HepG2 (cell line): ENCODE measurements around the gene ACSS3. TPM values are rescaled to one million over a fixed set of nuclear protein-coding genes. Genes with fewer than 3 reads are reported as not detected.

Source experiments
- CAMTA2 ChIP-seq: sonication (generic); formaldehyde crosslinking; IDR thresholded peaks from 2 replicates; pipeline ENCODE4 v1.4.0; 2020; ENCODE audit warnings: mild to moderate bottlenecking, missing genetic modification reagents, borderline replicate concordance
- CCDC6 ChIP-seq: sonication (generic); formaldehyde crosslinking; IDR thresholded peaks from 2 replicates; pipeline ENCODE4 v1.8.1; 2022; ENCODE audit warnings: mild to moderate bottlenecking, missing genetic modification reagents, moderate library complexity
- EEA1 ChIP-seq: sonication (generic); formaldehyde crosslinking; IDR thresholded peaks from 2 replicates; pipeline ENCODE4 v1.5.1; 2020; ENCODE audit warnings: mild to moderate bottlenecking, missing genetic modification reagents, borderline replicate concordance
- FOSL1 ChIP-seq: sonication (generic); formaldehyde crosslinking; IDR thresholded peaks from 2 replicates; pipeline ENCODE4 v1.9.0; 2021; ENCODE audit warnings: missing genetic modification reagents, borderline replicate concordance
- GPBP1L1 ChIP-seq: sonication (generic); formaldehyde crosslinking; IDR thresholded peaks from 2 replicates; pipeline ENCODE4 v1.5.0; 2020; ENCODE audit warnings: mild to moderate bottlenecking, missing genetic modification reagents
- HNF1B ChIP-seq: sonication (generic); formaldehyde crosslinking; IDR thresholded peaks from 2 replicates; pipeline ENCODE4 v1.5.1; 2020; ENCODE audit warnings: mild to moderate bottlenecking, moderate library complexity, missing genetic modification reagents
- KLF9 ChIP-seq: IDR thresholded peaks from 2 replicates; pipeline ENCODE4 v1.6.1; 2016; ENCODE audit warnings: low read depth
- MBD4 ChIP-seq: IDR thresholded peaks from 2 replicates; pipeline ENCODE4 v1.6.1; 2012; ENCODE audit warnings: low read length, inconsistent platforms, borderline replicate concordance
- NFATC3 ChIP-seq: sonication (generic); formaldehyde crosslinking; IDR thresholded peaks from 2 replicates; pipeline ENCODE4 v1.5.1; 2020; ENCODE audit warnings: mild to moderate bottlenecking, missing genetic modification reagents
- PHF5A ChIP-seq: IDR thresholded peaks from one replicate; pipeline ENCODE4 v1.6.1; 2018; ENCODE audit warnings: low read depth, missing genetic modification reagents; ENCODE audit not compliant: unreplicated experiment
- PITX1 ChIP-seq: sonication (generic); formaldehyde crosslinking; IDR thresholded peaks from 2 replicates; pipeline ENCODE4 v1.5.1; 2020; ENCODE audit warnings: mild to moderate bottlenecking, missing genetic modification reagents
- POLR2G ChIP-seq: fragments of 200-400 bp; formaldehyde crosslinking; IDR thresholded peaks from 2 replicates; pipeline ENCODE4 v1.6.1; 2018; ENCODE audit warnings: mild to moderate bottlenecking, low read depth, low read length, moderate library complexity
- RFX5 ChIP-seq: IDR thresholded peaks from 2 replicates; pipeline ENCODE4 v1.6.1; 2011; ENCODE audit warnings: low read depth, low read length, improper control_type of control experiment
- SIN3A ChIP-seq: IDR thresholded peaks from 2 replicates; pipeline ENCODE4 v1.6.1; 2011; ENCODE audit warnings: low read depth, mild to moderate bottlenecking, control low read depth, low read length, borderline replicate concordance
- SMYD3 ChIP-seq: sonication (generic); formaldehyde crosslinking; IDR thresholded peaks from 2 replicates; pipeline ENCODE4 v1.8.1; 2023; ENCODE audit warnings: mild to moderate bottlenecking, missing genetic modification reagents
- UBTF ChIP-seq: sonication (generic); formaldehyde crosslinking; IDR thresholded peaks from 2 replicates; pipeline ENCODE4 v1.4.0; 2020; ENCODE audit warnings: mild to moderate bottlenecking, missing genetic modification reagents
- ZBTB46 ChIP-seq: sonication (generic); formaldehyde crosslinking; IDR thresholded peaks from 2 replicates; pipeline ENCODE4 v1.4.0; 2020; ENCODE audit warnings: mild to moderate bottlenecking, missing genetic modification reagents, borderline replicate concordance
- ZFP90 ChIP-seq: sonication (generic); formaldehyde crosslinking; IDR thresholded peaks from 2 replicates; pipeline ENCODE4 v1.8.0; 2022; ENCODE audit warnings: missing genetic modification reagents, mild to moderate bottlenecking, inconsistent platforms, borderline replicate concordance
- ZGPAT ChIP-seq: IDR thresholded peaks from 2 replicates; pipeline ENCODE4 v1.6.1; 2016; ENCODE audit warnings: mild to moderate bottlenecking
- ZNF296 ChIP-seq: sonication (generic); formaldehyde crosslinking; conservative IDR thresholded peaks from 2 replicates; pipeline ENCODE4 v1.5.0; 2020; ENCODE audit warnings: mild to moderate bottlenecking, missing genetic modification reagents
- ZNF768 ChIP-seq: sonication (generic); formaldehyde crosslinking; IDR thresholded peaks from 2 replicates; pipeline ENCODE4 v1.4.0; 2020; ENCODE audit warnings: missing genetic modification reagents
- ZZZ3 ChIP-seq: sonication (generic); formaldehyde crosslinking; IDR thresholded peaks from 2 replicates; pipeline ENCODE4 v1.4.0; 2020; ENCODE audit warnings: missing genetic modification reagents, mild to moderate bottlenecking, borderline replicate concordance
- polyA plus RNA-seq, 8 experiments: library from polyadenylated mRNA; depleted of rRNA in 3 of 8; stranded (reverse) in 7 of 8; unstranded in 1 of 8; fragments of >200 nt; fragmentation: Illumina TruSeq in 4 of 8; extraction: Trizol in 4 of 8; gene quantifications; 2 replicates each; pipeline versions ENCODE4 v1.2.1 to v1.2.3, GENCODE V29; 2011 to 2016; ENCODE audit warnings: low read depth in 4 of 8, missing spikeins in 1 of 8, mixed read lengths in 1 of 8; ENCODE audit not compliant: insufficient read depth in 1 of 8
- total RNA-seq, 5 experiments: library from RNA; depleted of rRNA; stranded (reverse); fragments of >200 nt; fragmentation: Illumina TruSeq; extraction: Trizol; gene quantifications; 2 replicates each; pipeline ENCODE4 v1.2.3, GENCODE V29; 2016; ENCODE audit warnings: low read depth in 1 of 5

Gene ACSS3
- total and polyA plus RNA-seq, 2 of the 13 experiments (the other 11 are each of a cell fraction or from before 2014, with no cell fraction given) = 79.5 to 86.3 TPM

GRCh38 chr12:81086342-81086741 lies 8.5 kb downstream of the ACSS3 start (continued):
- TF ChIP-seq ZGPAT = peak; percentile 82
- TF ChIP-seq HNF1B (CRISPR knock-in tag) = no peak
- TF ChIP-seq ZNF768 = no peak; the same call in 1 of the 2 replicates
- TF ChIP-seq ZBTB46 (CRISPR knock-in tag) = no peak
- no peak for TF ChIP-seq CCDC6 (CRISPR knock-in tag)
- TF ChIP-seq RFX5 = no peak
- no peak for TF ChIP-seq CAMTA2 (CRISPR knock-in tag)
- no peak for TF ChIP-seq MBD4
- TF ChIP-seq POLR2G = 0 out of 2 replicates have a peak, but pooled peaks have one; percentile 31
- TF ChIP-seq NFATC3 (CRISPR knock-in tag) = no peak
- no peak for TF ChIP-seq EEA1 (CRISPR knock-in tag)
- TF ChIP-seq ZZZ3 (CRISPR knock-in tag) = no peak
- no peak for TF ChIP-seq SMYD3 (CRISPR knock-in tag)
- TF ChIP-seq ZNF296 (CRISPR knock-in tag) = no peak
- TF ChIP-seq PHF5A = no peak
- no peak for TF ChIP-seq ZFP90
- TF ChIP-seq FOSL1 = no peak
- TF ChIP-seq GPBP1L1 (CRISPR knock-in tag) = no peak
- 0 out of 2 replicates have a peak, but pooled peaks have one; percentile 27 for TF ChIP-seq KLF9 (CRISPR knock-in tag)
- TF ChIP-seq SIN3A = 0 out of 2 replicates have a peak, but pooled peaks have one; percentile 24
- peak; percentile 50; the same call in 1 of the 2 replicates for TF ChIP-seq PITX1 (CRISPR knock-in tag)
- TF ChIP-seq UBTF (CRISPR knock-in tag) = no peak
